Measurements from ENCODE around the gene HDHD3. TPM values are rescaled to one million over a fixed set of nuclear protein-coding genes. Genes with fewer than 3 reads are reported as not detected.
"Not testable (repeated sequence)": the region's sequence is repeated elsewhere in the genome, so short reads cannot be mapped to it uniquely, and the experiment has no call there.

Gene HDHD3
- total RNA-seq, 4 donors from 2014 or later, result 56.1 to 258 (median 237) TPM

GRCh38 chr9:113369855-113370140 is 7.0 kb downstream of the HDHD3 start:
- Histone ChIP-seq H3K4me3 (no peak overlapping the region), H3K27ac (no peak overlapping the region), H3K9me3 (no peaks in the 10 kb centered on the region), H3K36me3 (peaks cover 0 to 21% (median 0%) of the 10 kb centered on the region in 3 donors), H3K27me3 (no peaks in the 10 kb centered on the region), H3K4me1 (peaks cover 0 to 15% (median 0%) of the 10 kb centered on the region in 4 donors)
- TF ChIP-seq, protein P1, sequence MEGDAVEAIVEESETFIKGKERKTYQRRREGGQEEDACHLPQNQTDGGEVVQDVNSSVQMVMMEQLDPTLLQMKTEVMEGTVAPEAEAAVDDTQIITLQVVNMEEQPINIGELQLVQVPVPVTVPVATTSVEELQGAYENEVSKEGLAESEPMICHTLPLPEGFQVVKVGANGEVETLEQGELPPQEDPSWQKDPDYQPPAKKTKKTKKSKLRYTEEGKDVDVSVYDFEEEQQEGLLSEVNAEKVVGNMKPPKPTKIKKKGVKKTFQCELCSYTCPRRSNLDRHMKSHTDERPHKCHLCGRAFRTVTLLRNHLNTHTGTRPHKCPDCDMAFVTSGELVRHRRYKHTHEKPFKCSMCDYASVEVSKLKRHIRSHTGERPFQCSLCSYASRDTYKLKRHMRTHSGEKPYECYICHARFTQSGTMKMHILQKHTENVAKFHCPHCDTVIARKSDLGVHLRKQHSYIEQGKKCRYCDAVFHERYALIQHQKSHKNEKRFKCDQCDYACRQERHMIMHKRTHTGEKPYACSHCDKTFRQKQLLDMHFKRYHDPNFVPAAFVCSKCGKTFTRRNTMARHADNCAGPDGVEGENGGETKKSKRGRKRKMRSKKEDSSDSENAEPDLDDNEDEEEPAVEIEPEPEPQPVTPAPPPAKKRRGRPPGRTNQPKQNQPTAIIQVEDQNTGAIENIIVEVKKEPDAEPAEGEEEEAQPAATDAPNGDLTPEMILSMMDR (IDR thresholded peaks at IDR 0.05), result no peak
- TF ChIP-seq POLR2A (IDR thresholded peaks at IDR 0.05), result no peak
- DNase-seq, result no peak

- Histone ChIP-seq H3K4me1 (peaks cover 0 to 9% (median 0%) of the 10 kb centered on the region in 4 donors), H3K9me3 (no peaks in the 10 kb centered on the region), H3K27ac (no peak overlapping the region), H3K27me3 (no peaks in the 10 kb centered on the region), H3K36me3 (peaks cover 0 to 15% (median 0%) of the 10 kb centered on the region in 3 donors), H3K4me3 (no peak overlapping the region)
- no peak for DNase-seq
- no peak for TF ChIP-seq POLR2A (IDR thresholded peaks at IDR 0.05)
- TF ChIP-seq, protein P1 (IDR thresholded peaks at IDR 0.05), result no peak
These were observed 7.6 kb downstream of the HDHD3 start for GRCh38 chr9:113368982-113369854.

DNA sequence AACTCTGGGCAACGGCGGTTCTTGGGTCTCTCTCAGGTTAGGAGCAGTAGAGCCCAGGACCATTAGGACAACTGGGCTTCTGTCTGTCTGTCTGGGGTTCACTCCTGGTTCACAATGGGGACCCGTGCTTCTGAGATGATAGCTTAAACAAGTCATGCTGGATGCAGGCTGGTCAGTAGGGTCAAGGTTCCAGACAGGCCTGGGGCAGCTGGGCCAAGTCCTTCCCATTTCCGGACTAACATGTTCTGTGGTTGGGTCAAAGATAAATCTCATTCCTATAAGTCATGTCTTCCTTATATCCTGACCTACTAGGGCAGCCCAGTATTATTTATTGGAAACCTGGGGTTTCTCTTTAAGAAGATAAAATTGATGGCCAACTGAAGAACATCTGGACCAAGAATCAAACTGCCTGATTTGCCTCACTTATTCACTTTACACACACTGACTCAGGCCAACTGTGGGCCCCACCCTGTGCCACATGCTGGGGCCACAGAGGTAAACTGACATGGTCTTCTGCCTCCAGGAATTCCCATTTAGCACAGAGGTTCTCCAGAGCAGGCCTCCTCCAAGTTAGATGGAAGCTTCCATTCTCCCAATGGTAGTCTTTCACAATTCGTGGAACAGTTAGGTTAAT is 8.3 kb downstream of the HDHD3 start:
- Histone ChIP-seq H3K4me3 (no peak overlapping the region), H3K27ac (no peak overlapping the region), H3K4me1 (peaks cover 0 to 2% (median 0%) of the 10 kb centered on the region in 4 donors), H3K27me3 (no peaks in the 10 kb centered on the region), H3K9me3 (no peaks in the 10 kb centered on the region), H3K36me3 (peaks cover 0 to 8% (median 0%) of the 10 kb centered on the region in 3 donors)
- TF ChIP-seq, protein P1 (IDR thresholded peaks at IDR 0.05), result no peak
- no peak for TF ChIP-seq POLR2A (IDR thresholded peaks at IDR 0.05)
- DNase-seq, result no peak

GRCh38 chr9:113365652-113366051 is 11.1 kb downstream of the HDHD3 start:
- not testable (repeated sequence) for H3K9me3 ChIP-seq, H3K27ac ChIP-seq, H3K4me3 ChIP-seq, H3K4me1 ChIP-seq, H3K27me3 ChIP-seq, DNase-seq, H3K36me3 ChIP-seq

- no peak for DNase-seq
- Histone ChIP-seq H3K4me1 (no peaks in the 10 kb centered on the region), H3K27ac (no peak overlapping the region), H3K36me3 (no peaks in the 10 kb centered on the region), H3K9me3 (no peaks in the 10 kb centered on the region), H3K27me3 (no peaks in the 10 kb centered on the region), H3K4me3 (no peak overlapping the region)
- TF ChIP-seq POLR2A (IDR thresholded peaks at IDR 0.05), result no peak
- TF ChIP-seq, protein P1 (IDR thresholded peaks at IDR 0.05), result no peak
These were observed 11.8 kb downstream of the HDHD3 start for GRCh38 chr9:113364951-113365350.

DNA sequence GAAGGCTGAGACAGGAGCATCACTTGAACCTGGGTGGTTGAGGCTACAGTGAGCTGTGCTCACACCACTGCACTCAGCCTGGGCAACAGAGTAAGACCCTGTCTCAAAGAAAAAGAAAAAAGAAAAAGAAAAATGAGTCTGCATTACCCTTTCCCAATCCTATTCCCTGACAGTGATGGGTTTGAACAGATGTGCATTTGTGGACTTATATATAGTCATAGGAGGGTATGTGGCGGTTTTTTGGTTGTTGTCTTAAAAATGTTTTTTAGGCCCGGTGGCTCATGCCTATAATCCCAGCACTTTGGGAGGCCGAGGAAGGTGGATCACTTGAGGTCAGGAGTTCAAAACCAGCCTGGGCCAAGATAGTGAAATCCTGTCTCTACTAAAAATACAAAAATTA is 13.4 kb downstream of the HDHD3 start:
- TF ChIP-seq, protein P1 (IDR thresholded peaks at IDR 0.05), result no peak
- TF ChIP-seq POLR2A (IDR thresholded peaks at IDR 0.05), result no peak
- Histone ChIP-seq H3K27ac (no peak overlapping the region), H3K36me3 (no peaks in the 10 kb centered on the region), H3K4me3 (no peak overlapping the region), H3K4me1 (no peaks in the 10 kb centered on the region), H3K9me3 (no peaks in the 10 kb centered on the region), H3K27me3 (no peaks in the 10 kb centered on the region)
- no peak for DNase-seq
